T47D (cell line): ENCODE measurements around the gene RNPEPL1.
"Not testable (repeated sequence)": the region's sequence is repeated elsewhere in the genome, so short reads cannot be mapped to it uniquely, and the experiment has no call there.

ENCODE experiments used
- DNase-seq, 2 experiments: peaks; one replicate each; pipeline versions ENCODE4 v3.0.0 to v3.0.0-alpha.2; 2011 to 2012; ENCODE audit warnings: low read depth in 1 of 2, low spot score in 1 of 2
- JUND ChIP-seq: IDR thresholded peaks from 2 replicates; pipeline ENCODE4 v1.6.1; 2012; ENCODE audit warnings: low read depth
- in situ Hi-C: cut with HindIII; loops from 2 replicates; pipeline ENCODE4 v1.10.0; 2016; ENCODE audit warnings: low sequenced_read_pairs, low pct_unique_long_range_greater_than_20kb

Gene RNPEPL1

DNA sequence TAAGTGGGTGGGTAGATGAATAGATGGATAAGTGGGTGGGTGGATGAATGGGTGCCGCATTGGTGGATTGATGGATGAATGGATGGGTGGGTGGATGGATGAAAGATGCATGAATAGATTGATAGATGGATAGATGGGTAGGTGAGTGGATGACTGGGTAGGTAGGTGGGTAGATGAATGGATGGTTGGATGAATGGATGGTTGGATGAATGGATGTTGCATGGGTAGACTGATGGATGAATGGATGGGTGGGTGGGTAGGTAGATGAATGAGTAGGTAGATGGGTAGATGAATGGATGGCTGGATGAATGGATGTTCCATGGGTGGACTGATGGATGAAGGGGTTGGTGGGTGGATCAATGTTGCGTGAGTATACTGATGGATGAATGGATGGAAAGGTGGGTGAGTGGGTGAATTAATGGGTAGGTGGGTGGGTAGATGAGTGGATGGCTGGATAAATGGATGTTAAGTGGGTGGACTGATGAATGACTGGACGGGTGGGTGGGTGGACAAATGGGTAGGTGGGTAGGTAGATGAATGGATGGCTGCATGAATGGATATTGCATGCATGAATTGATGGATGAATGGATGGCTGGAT, 41.0 kb upstream of the RNPEPL1 start:
- no peak for TF ChIP-seq JUND
- in situ Hi-C loops = no loop called here
- DNase-seq = no peak

DNA sequence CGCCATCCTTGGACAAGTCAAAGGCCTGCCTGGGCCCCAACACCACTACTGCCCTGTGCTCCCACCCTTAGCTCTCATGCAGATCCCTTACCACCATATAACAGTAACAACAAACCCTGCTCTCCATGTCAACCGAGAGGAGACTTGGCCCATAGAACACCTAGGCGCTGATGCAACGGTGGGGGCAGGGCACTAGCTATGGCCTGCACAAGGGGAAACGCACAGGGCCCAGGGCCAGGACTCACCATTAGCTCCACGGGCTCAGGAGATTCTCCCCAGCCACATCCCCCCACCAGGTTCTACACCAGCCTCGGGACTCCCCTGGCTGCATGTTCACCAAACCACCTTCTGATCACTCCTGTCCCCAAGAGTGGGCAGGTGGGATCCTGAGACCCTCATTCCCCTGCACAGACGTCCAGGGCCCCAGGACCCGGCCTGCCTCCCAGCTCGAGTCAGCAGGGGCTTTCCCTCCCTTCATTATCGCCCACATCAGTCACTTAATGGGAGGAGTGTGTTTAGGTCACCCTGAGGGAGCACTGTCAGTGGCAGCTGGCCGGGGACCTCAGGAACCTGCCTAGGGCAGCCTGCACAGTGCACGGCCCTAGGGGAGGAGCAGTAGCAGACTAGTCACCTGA, 39.8 kb upstream of the RNPEPL1 start:
- TF ChIP-seq JUND = no peak
- in situ Hi-C loops = no loop called here
- DNase-seq = no peak

DNA sequence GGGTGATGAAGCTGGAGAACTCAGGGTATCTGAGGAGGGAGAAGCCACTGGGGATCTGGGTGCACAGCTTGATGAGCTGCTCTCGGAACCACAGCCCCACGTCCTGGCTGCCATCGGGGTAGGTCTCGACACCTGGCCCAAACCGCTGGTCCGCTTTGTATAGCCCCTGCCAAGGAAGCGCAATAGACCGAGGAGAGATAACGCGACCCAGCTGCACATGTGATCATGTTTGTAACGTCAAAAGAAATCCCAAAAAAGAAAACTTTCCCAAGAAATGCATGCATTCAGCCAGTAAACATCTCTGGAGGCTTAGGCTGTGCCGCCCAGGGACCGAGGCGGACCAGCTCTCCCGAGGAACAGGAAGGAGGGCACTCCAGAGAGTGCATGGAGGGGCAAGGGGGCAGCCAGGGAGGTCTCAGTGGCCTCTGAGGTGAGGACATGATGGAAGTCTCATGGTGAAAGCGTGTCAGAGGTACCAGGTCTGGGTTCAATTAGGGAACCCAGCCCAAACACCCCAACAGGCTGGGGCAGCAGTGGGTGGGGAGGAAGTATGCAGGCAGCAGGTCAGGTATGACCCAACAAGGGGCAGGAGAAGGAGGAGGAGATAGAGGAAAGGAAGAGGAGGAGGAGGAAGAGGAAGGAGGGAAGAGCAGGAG, 38.8 kb upstream of the RNPEPL1 start:
- in situ Hi-C loops = no loop called here
- no peak for TF ChIP-seq JUND
- DNase-seq = no peak

DNA sequence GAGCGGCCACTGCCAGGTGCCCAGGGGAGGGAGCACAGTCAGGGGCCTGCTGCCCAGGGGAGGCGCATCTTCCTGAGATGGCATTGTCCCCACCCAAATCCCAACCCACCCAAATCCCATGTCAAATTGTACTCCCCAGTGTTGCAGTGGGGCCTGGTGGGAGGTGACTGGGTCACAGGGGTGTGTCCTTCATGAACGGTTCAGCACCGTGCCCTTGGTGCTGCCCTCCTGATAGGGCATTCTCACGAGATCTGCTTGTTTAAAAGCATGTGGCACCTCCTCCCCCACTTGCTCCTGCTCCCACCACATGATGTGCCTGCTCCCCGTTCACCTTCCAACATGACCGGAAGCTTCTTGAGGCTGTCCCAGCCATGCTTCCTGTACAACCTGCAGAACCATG, 38.1 kb upstream of the RNPEPL1 start:
- TF ChIP-seq JUND = no peak
- in situ Hi-C loops = no loop called here

DNA sequence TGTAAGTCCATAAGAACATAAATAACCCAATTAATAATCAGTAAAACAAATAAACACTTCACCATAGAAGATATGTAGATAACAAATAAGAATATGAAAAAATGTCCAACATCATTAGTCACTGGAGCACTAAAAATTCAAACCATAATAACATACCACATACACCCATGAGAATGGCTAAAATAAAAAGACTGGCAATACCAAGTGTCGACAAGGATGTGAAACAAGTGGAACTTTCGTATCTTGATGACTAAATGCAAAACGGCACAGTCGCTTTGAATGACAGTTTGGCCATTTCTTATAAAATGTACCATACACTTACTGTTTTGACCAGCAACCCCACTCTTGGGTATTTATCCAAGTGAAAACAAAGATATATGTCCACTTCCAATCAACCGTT, 37.2 kb upstream of the RNPEPL1 start:
- in situ Hi-C loops = no loop called here
- DNase-seq = no peak
- TF ChIP-seq JUND = no peak

More for the DNA sequence above, 38.1 kb upstream of the RNPEPL1 start:
- DNase-seq = no peak

DNA sequence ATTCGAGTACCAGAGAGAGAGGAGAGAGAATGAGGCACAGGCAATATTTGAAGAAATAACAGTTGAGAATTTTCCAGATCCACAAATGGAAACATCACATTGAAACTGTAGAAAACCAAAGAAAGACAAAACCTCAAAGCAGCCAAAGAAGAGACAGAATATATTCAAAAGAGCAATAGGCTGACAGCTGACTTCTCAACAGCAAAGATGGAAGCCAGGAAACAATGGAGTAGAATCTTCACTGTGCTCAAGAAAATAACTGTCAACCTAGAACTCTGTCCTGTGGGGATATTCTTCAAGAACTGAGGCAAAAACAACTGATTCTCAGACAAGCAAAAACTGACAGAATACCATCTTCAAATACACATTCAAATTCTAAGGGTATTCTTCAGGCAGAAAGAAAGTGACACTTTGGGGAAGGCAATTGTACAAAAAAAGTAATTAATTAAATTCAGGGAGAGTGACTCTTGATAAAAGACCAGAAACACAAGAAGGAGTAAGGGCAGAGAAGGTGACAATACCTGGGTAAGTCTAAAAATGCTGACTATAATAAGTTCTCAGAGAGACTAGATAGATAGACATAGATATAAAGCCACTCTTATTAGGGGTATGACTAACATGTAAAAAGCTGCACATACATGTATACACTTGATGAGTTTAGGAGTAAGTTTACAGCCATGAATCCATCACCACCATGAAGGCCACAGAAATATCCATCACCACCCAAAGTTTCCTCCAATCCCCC, 36.1 kb upstream of the RNPEPL1 start:
- no peak for DNase-seq
- in situ Hi-C loops = no loop called here
- no peak for TF ChIP-seq JUND

DNA sequence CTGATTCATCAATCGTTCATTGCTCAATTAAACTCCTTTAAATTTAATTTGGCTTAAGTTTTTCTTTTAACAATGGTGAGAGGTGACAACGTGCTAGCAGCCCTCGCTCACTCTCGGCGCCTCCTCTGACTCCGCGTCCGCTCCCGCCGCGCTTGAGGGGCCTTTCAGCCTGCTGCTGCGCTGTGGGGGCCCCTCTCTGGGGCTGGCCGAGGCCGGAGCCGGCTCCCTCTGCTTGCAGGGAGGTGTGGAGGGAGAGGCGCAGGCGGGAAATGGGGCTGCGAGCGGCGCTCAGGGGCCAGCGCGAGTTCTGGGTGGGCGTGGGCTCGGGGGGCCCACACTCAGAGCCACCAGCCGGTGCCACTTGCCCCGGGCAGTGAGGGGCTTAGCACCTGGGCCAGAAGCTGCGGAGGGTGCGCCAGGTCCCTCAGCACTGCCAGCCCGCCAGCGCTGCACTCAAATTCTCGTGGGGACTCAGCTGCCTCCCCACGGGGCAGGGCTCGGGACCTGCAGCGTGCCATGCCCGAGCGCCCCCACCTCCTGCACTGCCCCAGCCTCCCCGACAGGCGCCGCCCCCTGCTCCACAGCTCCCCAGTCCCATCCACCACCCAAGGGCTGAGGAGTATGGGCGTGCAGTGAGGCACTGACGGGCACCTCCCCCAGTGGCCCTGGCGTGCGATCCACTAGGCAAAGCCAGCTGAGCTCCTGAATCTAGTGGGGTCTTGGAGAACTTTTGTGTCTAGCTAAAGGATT, 30.1 kb upstream of the RNPEPL1 start:
- in situ Hi-C loops = no loop called here
- no peak for TF ChIP-seq JUND
- no peak for DNase-seq

DNA sequence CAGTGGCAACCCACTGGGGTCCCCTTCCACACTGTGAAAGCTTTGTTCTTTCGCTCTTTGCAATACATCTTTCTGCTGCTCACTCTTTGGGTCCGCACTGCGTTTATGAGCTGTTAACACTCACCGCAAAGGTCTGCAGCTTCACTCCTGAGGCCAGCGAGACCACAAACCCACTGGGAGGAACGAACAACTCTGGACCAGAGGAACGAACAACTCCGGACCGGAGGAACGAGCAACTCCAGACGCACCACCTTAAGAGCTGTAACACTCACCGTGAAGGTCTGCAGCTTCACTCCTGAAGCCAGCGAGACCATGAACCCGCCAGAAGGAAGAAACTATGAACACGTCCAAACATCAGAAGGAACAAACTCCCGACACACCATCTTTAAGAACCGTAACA, 29.2 kb upstream of the RNPEPL1 start:
- in situ Hi-C loops, DNase-seq: not testable (repeated sequence)

DNA sequence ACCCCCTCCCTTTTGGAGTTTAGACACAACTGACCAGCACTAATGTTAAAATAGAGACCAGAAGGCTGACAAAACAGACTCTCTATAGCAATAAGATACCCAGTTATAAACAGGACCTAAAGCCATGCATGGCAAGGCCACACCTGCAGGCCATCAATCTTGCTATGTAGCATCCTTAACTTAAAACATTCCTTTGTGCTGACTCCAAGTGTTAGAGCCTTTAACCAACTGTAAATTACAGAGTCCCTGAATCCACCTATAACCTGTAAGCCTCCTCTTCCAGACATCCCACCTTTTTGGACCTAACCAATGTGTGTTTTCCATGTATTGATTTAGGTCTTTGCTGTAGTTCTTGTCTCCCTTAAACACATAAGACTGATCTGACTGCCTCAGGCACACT, 28.4 kb upstream of the RNPEPL1 start:
- TF ChIP-seq JUND = no peak
- in situ Hi-C loops = no loop called here
- DNase-seq = no peak

DNA sequence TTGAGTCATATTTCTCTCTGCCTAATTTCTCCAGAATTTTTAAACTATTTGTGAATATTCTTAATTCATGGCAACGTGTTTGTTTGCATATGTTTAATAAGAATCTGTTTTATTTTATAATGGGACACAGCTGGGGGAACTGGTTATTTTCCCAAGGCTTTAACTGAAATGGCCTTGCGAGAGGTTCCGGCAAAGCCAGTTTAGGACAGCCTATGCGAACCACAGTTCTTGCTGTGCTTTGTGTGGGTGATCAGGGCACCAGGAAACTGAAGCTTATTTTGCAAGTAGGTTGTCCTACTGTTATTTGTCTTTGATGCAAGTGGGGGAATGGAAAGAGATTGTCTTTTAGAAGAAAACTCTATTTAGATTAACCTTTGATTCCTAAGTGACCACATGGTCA, 17.0 kb upstream of the RNPEPL1 start:
- no peak for DNase-seq
- TF ChIP-seq JUND = no peak
- in situ Hi-C loops = no loop called here

DNA sequence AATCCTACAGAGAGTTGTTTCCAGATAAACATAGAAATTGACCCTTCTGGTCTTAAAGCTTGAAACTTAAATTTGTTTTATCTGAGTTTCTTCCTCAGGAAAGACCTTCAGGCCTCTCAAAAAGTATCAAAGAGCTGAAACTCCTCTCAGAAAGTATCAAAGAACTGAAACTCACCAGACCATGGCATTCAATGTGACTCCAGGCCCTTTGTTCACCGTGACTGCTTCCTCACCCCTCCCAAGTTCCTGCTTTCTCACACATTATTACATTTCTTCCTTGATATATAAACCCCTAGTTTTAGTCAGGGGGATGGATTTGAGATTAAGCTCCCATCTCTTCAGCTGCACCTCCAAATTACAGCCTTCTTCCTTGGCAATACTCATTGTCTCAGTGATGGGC, 16.5 kb upstream of the RNPEPL1 start:
- no peak for DNase-seq
- in situ Hi-C loops = no loop called here
- no peak for TF ChIP-seq JUND

DNA sequence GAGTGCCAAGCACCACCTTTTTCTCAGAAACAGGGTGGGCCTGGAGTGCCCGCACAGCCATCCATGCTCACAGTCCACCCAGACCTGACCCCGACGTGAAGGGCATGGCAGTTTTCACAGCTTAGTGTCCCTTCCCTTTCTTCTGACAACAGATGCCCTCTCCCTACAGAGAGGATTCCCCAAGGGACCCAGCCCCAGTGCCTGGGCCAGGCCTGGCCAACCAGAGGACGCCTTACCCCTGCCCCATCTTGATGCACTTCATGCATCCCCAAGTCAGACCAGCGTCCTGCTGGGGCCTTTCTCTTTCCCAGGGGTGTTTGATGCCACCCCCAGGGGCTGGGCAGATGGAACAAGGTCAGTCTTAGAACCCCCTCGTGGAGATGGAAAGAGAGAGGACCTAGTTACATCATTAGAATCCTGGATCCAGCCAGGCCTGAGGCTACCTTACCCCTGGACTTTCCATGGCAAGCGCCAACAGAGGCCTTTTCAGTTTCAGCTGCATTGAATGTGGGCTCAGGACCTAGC, 14.3 kb upstream of the RNPEPL1 start:
- in situ Hi-C loops = no loop called here
- TF ChIP-seq JUND = no peak
- DNase-seq = no peak
